Fibroblast of peridontal ligament (primary cell): ENCODE measurements around the gene LELP1.
A peak's percentile ranks its signal among the peaks of the same experiment; 100 is the strongest.
"Not testable (repeated sequence)": the region's sequence is repeated elsewhere in the genome, so short reads cannot be mapped to it uniquely, and the experiment has no call there.

Experiments used
- DNase-seq: peaks from one replicate; pipeline ENCODE4 v3.0.0-alpha.2; 2010; ENCODE audit errors: extremely low read depth

Gene LELP1

GRCh38 chr1:153203130-153203529, at the start of gene LELP1:
TSS of gene LELP1 (plus strand) at chr1:153203430. CDS start at chr1:153204708, 1,278 bp downstream.
- no peak for DNase-seq

- DNase-seq = no peak
These were observed 47.7 kb upstream of the LELP1 start for GRCh38 chr1:153155541-153155940.

GRCh38 chr1:153168686-153169085, 34.5 kb upstream of the LELP1 start:
- no peak for DNase-seq

- no peak for DNase-seq
These were observed 28.6 kb upstream of the LELP1 start for GRCh38 chr1:153174624-153175023.

- DNase-seq = no peak
These were observed 24.3 kb upstream of the LELP1 start for GRCh38 chr1:153178922-153179321.

- no peak for DNase-seq
These were observed 22.7 kb upstream of the LELP1 start for GRCh38 chr1:153180556-153180955.

GRCh38 chr1:153188301-153188700, 14.9 kb upstream of the LELP1 start:
- DNase-seq = not testable (repeated sequence)

GRCh38 chr1:153190373-153190772, 12.9 kb upstream of the LELP1 start:
- DNase-seq = no peak

GRCh38 chr1:153192697-153193096, 10.5 kb upstream of the LELP1 start:
- DNase-seq = no peak

GRCh38 chr1:153194331-153195050, 8.7 kb upstream of the LELP1 start:
- DNase-seq = no peak

- DNase-seq = no peak
These were observed 8.0 kb upstream of the LELP1 start for GRCh38 chr1:153195216-153195615.

GRCh38 chr1:153202006-153202405, 1.2 kb upstream of the LELP1 start:
- DNase-seq = no peak

- no peak for DNase-seq
These were observed 3.4 kb downstream of the LELP1 start for GRCh38 chr1:153206631-153207030.

- no peak for DNase-seq
These were observed 7.0 kb downstream of the LELP1 start for GRCh38 chr1:153210206-153210605.

- no peak for DNase-seq
These were observed 9.0 kb downstream of the LELP1 start for GRCh38 chr1:153212201-153212600.

GRCh38 chr1:153213519-153213918, 10.3 kb downstream of the LELP1 start:
- DNase-seq = no peak

GRCh38 chr1:153217212-153217611, 14.0 kb downstream of the LELP1 start, which contains the start of gene PRR9:
TSS of gene PRR9 (plus strand) at chr1:153217584. CDS start at chr1:153218145, 561 bp downstream.
- no peak for DNase-seq

- DNase-seq = no peak
These were observed 14.7 kb downstream of the LELP1 start for GRCh38 chr1:153217744-153218416.

GRCh38 chr1:153220606-153221303, 17.5 kb downstream of the LELP1 start:
- no peak for DNase-seq

GRCh38 chr1:153223040-153223891, 20.0 kb downstream of the LELP1 start:
- DNase-seq = peak; percentile 45

- DNase-seq = no peak
These were observed 24.6 kb downstream of the LELP1 start for GRCh38 chr1:153227810-153228209.

GRCh38 chr1:153228491-153228890, 25.3 kb downstream of the LELP1 start:
- no peak for DNase-seq
